ENCODE results near the gene IFNA7.
"Not testable (repeated sequence)": the region's sequence is repeated elsewhere in the genome, so short reads cannot be mapped to it uniquely, and the experiment has no call there.

Gene IFNA7

DNA sequence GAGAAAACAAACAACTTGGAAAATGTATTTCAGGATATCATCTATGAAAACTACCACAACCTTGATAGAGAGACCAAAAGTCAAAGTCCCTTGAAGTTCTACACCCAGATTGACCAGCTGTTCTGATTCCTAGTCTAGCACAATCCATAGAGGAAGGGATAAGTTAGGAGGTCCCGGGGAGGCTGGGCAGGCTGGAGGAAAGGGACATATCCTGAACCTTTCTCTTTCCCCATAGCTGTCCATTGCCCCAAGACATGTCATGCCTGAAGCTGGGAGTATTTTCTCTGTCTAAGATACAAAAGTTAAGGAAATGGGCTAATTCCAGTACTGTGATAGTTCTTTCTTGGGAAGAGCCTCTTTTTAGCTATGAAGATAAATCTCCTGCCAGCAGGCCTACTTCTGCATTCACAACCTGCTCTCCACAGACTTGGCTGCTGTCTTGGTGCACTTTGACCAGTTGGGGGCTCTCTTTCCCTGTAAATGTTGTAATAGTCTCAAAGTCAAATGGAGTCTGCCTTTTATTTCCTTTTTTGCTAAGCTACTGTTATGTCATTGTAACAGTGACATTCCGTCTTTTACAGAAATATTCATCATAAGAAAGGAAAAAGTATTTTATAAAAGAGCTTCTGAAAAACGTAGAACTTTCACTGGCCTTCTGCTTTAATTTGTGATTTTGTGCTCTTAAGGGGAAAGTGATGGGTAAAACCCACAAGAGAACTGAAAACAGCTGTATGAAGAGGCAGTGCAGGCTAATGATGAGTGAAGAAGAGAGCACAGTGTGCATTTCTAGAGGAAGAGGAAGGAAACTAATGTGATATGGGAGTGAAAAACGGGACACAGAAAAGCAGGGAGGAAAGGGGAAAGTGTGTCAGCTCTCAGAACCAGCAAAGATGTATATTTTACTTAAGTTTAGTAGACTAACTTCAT lies 18.9 kb downstream of the IFNA7 start:
- not testable (repeated sequence) for DNase-seq (ENCODE audit: low read depth, low spot score)

DNA sequence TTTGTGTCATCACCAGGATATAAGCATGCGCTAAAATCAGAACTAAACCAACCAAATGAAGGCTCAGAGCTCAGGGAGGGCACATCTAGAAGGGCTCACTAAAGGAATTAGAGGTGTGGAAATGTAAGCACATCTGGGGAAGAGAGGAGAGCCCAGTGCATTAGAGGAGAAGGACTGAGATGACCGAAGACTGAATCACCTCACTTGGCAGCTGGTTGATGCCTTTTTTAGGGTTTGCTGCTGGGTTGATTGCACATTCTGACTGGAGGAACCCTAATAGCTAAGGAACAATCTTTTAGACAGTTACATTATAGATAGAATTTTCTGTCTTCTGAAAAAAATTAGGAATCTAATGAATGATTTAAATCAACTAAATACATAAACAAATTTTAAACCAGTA lies 27.3 kb downstream of the IFNA7 start:
- DNase-seq (ENCODE audit: low read depth, low spot score) = no peak

DNA sequence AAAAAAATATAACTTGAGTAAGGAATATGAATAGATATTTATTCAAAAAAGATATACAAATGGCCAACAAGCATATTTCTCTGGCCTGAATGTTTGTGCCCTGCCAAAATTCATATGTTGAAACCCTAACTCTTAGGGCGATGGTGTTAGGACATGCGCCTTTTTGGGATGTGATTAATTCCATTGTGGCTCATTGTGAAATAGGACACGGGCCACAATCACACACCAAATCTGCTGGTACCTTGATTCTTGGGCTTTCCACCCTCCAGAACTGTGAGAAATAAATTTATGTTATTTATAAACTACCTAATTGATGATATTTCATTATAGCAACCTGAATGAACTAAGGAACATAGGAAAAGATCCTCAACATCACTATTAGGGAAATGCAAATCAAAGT lies 29.8 kb downstream of the IFNA7 start:
- DNase-seq (ENCODE audit: low read depth, low spot score) = no peak

DNA sequence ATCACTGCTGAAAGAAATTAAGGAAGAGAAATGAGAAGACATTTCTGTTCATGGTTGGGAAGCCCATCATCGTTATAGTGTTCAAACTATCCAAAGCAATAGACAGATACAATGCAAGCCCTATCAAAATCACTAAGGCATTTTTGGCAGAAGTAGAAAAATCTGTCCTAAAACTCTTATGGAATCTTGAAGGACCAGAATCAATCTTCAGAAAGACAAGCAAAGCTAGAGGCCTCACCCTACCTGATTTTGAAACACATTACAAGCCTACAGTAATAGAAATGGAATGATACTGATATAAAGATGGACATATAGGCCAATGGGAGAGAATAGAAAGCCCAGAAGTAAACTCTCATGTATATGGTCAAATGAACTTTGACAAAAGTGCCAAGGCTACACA lies 30.7 kb downstream of the IFNA7 start:
- no peak for DNase-seq (ENCODE audit: low read depth, low spot score)

DNA sequence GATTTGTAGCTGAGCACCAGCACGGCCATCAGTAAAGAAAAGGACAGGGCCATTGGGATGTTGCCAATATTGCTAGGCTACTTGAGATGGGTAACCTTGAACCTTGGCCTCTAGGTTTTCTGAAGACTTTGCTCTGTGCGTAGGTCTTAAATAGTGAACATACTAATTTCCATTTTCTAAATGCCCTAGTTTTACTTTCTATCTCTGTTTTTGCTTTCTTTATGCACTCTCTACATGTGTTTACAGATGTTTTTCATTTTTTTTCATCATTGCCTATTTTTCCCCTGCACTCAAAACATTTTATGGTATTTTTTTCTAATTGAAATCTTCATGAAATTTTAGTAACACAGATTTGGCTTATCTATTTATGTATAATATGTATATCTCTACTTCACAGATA lies 35.4 kb downstream of the IFNA7 start, which contains the start of gene IFNA21:
IFNA21 (minus strand) TSS at position 101 of the 400 bp plus-strand sequence; CDS start at position 53, 48 bp downstream.
- DNase-seq (ENCODE audit: low read depth, low spot score) = not testable (repeated sequence)

DNA sequence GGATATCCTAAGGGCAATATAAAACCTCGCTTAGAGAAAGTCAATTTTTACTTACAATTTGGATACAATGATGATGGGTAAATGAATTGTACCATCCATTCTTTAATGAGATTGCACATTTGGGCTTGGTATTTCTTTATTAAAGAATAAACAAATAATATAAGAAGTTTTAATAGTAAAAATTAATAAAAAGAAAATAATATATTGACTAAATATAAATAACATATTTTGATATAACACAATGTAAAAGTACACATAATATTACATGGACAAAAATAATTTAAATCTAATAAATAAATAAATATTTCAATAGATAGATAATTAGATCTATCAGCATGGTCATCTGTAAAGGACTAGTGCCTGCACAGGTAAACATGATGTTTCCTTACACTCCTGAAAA lies 36.5 kb downstream of the IFNA7 start:
- DNase-seq (ENCODE audit: low read depth, low spot score) = no peak

DNA sequence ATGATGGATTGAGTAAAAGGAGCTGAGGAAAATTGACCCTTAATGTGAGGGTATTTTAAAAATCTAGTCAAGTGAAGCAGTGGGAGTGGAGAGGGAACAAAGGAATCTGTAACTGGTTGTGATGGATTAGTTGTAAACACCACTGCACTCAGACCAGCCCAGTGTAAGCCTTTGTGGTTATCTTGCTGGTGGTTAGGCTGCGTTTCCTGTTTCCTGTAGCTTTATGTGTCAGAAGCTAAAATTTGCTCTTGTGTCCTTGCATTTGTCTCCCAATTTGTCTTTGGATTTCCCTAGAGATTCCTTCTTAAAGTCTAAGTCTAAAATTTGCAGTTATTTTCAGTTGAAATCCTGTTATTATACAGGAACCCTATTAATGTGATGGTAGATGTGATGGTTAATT lies 41.8 kb downstream of the IFNA7 start:
- DNase-seq (ENCODE audit: low read depth, low spot score) = no peak

DNA sequence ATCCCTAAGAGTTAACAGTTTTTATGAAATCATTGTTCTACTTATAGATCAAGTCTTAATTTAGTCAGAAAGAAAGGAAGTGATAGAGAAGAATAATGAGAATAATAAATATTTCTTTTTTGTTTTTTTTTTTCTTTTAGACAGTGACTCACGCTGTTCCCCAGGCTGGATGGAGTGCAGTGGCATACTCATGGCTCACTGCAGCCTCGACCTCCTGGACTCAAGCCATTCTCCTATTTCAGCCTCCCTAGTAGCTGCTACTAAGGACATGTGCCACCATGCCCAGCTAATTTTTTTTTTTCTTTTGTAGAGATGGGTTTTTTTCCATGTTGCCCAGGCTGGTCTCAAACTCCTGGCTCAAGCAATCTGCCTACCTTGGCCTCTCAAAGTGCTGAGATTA lies 46.5 kb downstream of the IFNA7 start:
- no peak for DNase-seq (ENCODE audit: low read depth, low spot score)

DNA sequence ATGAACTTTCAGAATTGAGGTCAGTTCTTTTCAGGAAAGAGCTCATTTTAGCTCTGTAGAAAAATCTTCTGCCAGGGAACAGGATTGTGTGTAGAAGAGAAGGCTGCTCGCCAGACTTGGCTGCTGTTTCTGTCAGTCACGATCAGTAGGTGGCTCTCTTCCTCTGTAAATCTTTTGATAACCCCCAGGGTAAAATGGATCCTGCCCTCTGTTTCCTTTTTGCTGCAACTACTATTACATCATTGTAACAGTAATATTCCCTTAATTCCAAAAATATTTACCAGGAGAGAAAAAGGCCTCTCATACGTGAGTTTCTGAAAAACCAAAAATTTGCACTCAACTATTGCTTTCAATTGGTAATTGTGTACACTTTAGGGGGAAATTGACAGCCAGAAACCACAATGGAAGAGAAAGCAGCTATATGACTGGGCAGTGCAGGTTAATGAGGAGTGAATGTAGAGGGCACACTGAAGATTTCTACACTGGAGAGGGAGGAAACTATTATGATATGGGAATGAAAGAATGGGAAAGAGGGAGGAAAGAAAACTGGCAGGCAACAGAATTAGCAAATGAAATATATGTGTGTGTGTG lies 47.9 kb downstream of the IFNA7 start:
- no peak for DNase-seq (ENCODE audit: low read depth, low spot score)

DNA sequence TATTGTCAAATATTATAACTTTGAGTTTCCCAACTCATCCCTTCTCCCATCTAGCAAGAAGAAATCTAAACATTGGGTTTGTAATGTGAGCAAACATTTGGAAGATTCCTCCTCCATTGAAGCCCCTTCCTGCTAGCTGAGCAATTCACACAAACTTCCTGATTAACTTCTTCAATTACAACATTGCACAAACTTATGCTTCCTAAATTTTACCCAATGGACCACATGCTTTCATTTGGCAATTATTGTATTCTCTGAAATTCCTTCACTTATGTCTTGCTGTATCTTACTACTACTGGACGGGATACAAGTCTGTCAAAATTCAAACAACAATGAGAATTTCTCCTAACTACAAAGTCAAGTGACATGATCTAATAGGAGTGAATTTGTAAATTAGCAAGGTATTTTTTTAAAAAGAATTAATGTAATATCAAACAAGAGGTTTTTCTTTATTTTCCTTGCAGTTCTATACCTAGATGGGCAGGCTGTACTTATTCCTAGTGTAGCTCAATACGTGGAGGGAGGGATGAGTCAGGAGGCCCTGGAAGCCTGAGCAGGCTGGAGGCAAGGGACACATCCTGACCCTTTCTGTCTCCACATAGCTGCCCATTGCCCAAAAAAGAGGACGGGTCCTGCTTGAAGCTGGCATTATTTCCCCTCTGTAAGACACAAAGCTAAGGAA lies 48.5 kb downstream of the IFNA7 start:
- DNase-seq (ENCODE audit: low read depth, low spot score) = no peak

Data from activated CD4-positive, CD25-positive, alpha-beta regulatory T cell treated with anti-CD3 and anti-CD28 coated beads, Interleukin-2, amount 50 U/mL, for 16 hours (primary cell).